NCI-H128 (cell line): Measurements from ENCODE around the gene PHOSPHO1.
A peak's percentile ranks its signal among the peaks of the same experiment; 100 is the strongest.
"Not testable (repeated sequence)": the region's sequence is repeated elsewhere in the genome, so short reads cannot be mapped to it uniquely, and the experiment has no call there.

Source experiments
- DNase-seq: peaks from one replicate; lab custom pipeline; 2025; ENCODE audit not compliant: unreplicated experiment; lab: John Stamatoyannopoulos, UW

Gene PHOSPHO1

GRCh38 chr17:49230636-49231562 lies at the start of gene PHOSPHO1:
TSS of gene PHOSPHO1 (minus strand) at chr17:49230787. CDS start at chr17:49226691, 4,096 bp downstream.
- DNase-seq = peak; percentile 19

- DNase-seq = no peak
Observed at GRCh38 chr17:49280061-49280460, 49.5 kb upstream of the PHOSPHO1 start.

- DNase-seq = not testable (repeated sequence)
Observed at GRCh38 chr17:49279263-49280015, 48.9 kb upstream of the PHOSPHO1 start.

- DNase-seq = no peak
Observed at GRCh38 chr17:49278076-49278475, 47.5 kb upstream of the PHOSPHO1 start.

- no peak for DNase-seq
Observed at GRCh38 chr17:49277638-49278037, 47.1 kb upstream of the PHOSPHO1 start.

GRCh38 chr17:49275981-49276380 lies 45.4 kb upstream of the PHOSPHO1 start:
- not testable (repeated sequence) for DNase-seq

- no peak for DNase-seq
Observed at GRCh38 chr17:49269356-49269755, 38.8 kb upstream of the PHOSPHO1 start.

- no peak for DNase-seq
Observed at GRCh38 chr17:49267912-49268311, 37.3 kb upstream of the PHOSPHO1 start.

- DNase-seq = no peak
Observed at GRCh38 chr17:49266233-49266632, 35.6 kb upstream of the PHOSPHO1 start.

GRCh38 chr17:49261540-49261939 lies 31.0 kb upstream of the PHOSPHO1 start:
- DNase-seq = not testable (repeated sequence)

- DNase-seq = no peak
Observed at GRCh38 chr17:49260817-49261291, 30.3 kb upstream of the PHOSPHO1 start.

GRCh38 chr17:49260011-49260816 lies 29.6 kb upstream of the PHOSPHO1 start:
- no peak for DNase-seq

- DNase-seq = no peak
Observed at GRCh38 chr17:49259663-49260010, 29.1 kb upstream of the PHOSPHO1 start.

GRCh38 chr17:49258394-49258793 lies 27.8 kb upstream of the PHOSPHO1 start:
- DNase-seq = no peak

GRCh38 chr17:49255125-49255524 lies 24.5 kb upstream of the PHOSPHO1 start:
- no peak for DNase-seq

GRCh38 chr17:49254066-49254465 lies 23.5 kb upstream of the PHOSPHO1 start:
- DNase-seq = no peak

- no peak for DNase-seq
Observed at GRCh38 chr17:49252148-49252695, 21.6 kb upstream of the PHOSPHO1 start.

GRCh38 chr17:49249890-49250522 lies 19.4 kb upstream of the PHOSPHO1 start:
- no peak for DNase-seq

GRCh38 chr17:49249292-49249794 lies 18.8 kb upstream of the PHOSPHO1 start:
- no peak for DNase-seq

GRCh38 chr17:49247944-49248343 lies 17.4 kb upstream of the PHOSPHO1 start:
- DNase-seq = no peak
